ENCODE data around the gene CHST14.

CHST14 gene

GRCh38 chr15:40470423-40471104, at the start of gene CHST14:
CHST14 (plus strand) TSS chr15:40470984; CDS start chr15:40471214, 230 bp downstream.
- DNase-seq: peak in 39 of 42 donors; percentile 27 to 82 (median 56)
- intact Hi-C loops (cut with DNase I): no loop called here

- intact Hi-C loops (cut with DNase I): loop anchor here (5.0 kb wide), 2 partner anchors 79 to 144 kb away; partner anchors contain the start of gene CCDC9B
- peak; percentile 67 to 93 (median 85) for DNase-seq
Observed at GRCh38 chr15:40421246-40422157, 49.3 kb upstream of the CHST14 start.

- DNase-seq: no peak
- intact Hi-C loops (cut with DNase I): loop anchor here (5.0 kb wide), 2 partner anchors 82 to 147 kb away; partner anchors contain the start of gene CCDC9B
Observed at GRCh38 chr15:40424483-40425115, 46.2 kb upstream of the CHST14 start.

GRCh38 chr15:40425681-40426080, 45.1 kb upstream of the CHST14 start:
- intact Hi-C loops (cut with DNase I): no loop called here
- no peak for DNase-seq

GRCh38 chr15:40427188-40427587, 43.6 kb upstream of the CHST14 start:
- intact Hi-C loops (cut with DNase I): no loop called here
- DNase-seq: no peak

- no peak for DNase-seq
- intact Hi-C loops (cut with DNase I): no loop called here
Observed at GRCh38 chr15:40428185-40428584, 42.6 kb upstream of the CHST14 start.

- DNase-seq: no peak
- intact Hi-C loops (cut with DNase I): no loop called here
Observed at GRCh38 chr15:40429068-40429710, 41.6 kb upstream of the CHST14 start.

- peak in 15 of 42 donors; percentile 9 to 76 (median 52) for DNase-seq
- intact Hi-C loops (cut with DNase I): no loop called here
Observed at GRCh38 chr15:40430271-40430805, 40.4 kb upstream of the CHST14 start.

GRCh38 chr15:40435023-40435709, 35.6 kb upstream of the CHST14 start:
- DNase-seq: no peak
- intact Hi-C loops (cut with DNase I): no loop called here

GRCh38 chr15:40435710-40436089, 35.1 kb upstream of the CHST14 start:
- intact Hi-C loops (cut with DNase I): no loop called here
- no peak for DNase-seq

GRCh38 chr15:40436116-40436891, 34.5 kb upstream of the CHST14 start:
- intact Hi-C loops (cut with DNase I): no loop called here
- DNase-seq: peak in 5 of 42 donors; percentile 27 to 57 (median 51)

GRCh38 chr15:40436892-40437751, 33.7 kb upstream of the CHST14 start:
- no peak for DNase-seq
- intact Hi-C loops (cut with DNase I): no loop called here

- intact Hi-C loops (cut with DNase I): no loop called here
- no peak for DNase-seq
Observed at GRCh38 chr15:40437752-40438687, 32.8 kb upstream of the CHST14 start.

GRCh38 chr15:40438712-40439111, 32.1 kb upstream of the CHST14 start:
- intact Hi-C loops (cut with DNase I): no loop called here
- no peak for DNase-seq

GRCh38 chr15:40439461-40439959, 31.3 kb upstream of the CHST14 start:
- DNase-seq: peak in 23 of 42 donors; percentile 20 to 74 (median 45)
- intact Hi-C loops (cut with DNase I): no loop called here

Data from head of caudate nucleus (tissue), 42 donors.